OCI-LY3 (cell line): Measurements from ENCODE around the gene DDX49.

Experiments used
- H2AFZ ChIP-seq: fragments of 200-600, 300-600 bp; shearing (Covaris generic); 2 replicates; pipeline ENCODE4 v1.6.0; 2014; ENCODE audit warnings: antibody characterized with exemption, low read depth, low read length
- H3K27ac ChIP-seq: fragments of 200-600, 300-600 bp; sonication (generic); 2 replicates; pipeline ENCODE4 v1.5.1; 2014; ENCODE audit warnings: mild to moderate bottlenecking, low read length, moderate library complexity, mixed read lengths
- H3K27me3 ChIP-seq: fragments of 200-600, 300-600 bp; sonication (generic); 2 replicates; pipeline ENCODE4 v1.6.1; 2014; ENCODE audit warnings: low read depth, low read length, mixed read lengths
- H3K36me3 ChIP-seq: fragments of 200-600, 300-600 bp; sonication (generic); replicated peaks from 2 replicates; pipeline ENCODE3; 2014; ENCODE audit warnings: low read depth, low read length, mixed read lengths
- H3K4me1 ChIP-seq: fragments of 300-600, 200-600 bp; sonication (generic); 2 replicates; pipeline ENCODE4 v1.6.1; 2014; ENCODE audit warnings: low read length, mixed read lengths
- H3K4me2 ChIP-seq: fragments of 200-600, 300-600 bp; sonication (generic); 2 replicates; pipeline ENCODE4 v1.6.1; 2014; ENCODE audit warnings: low read length, mixed read lengths
- H3K4me3 ChIP-seq: fragments of 300-600, 200-600 bp; sonication (generic); 2 replicates; pipeline ENCODE4 v1.5.1; 2014; ENCODE audit warnings: antibody characterized with exemption, mild to moderate bottlenecking, low read length, moderate library complexity
- H3K79me2 ChIP-seq: fragments of 300-600, 200-600 bp; shearing (Covaris generic); 2 replicates; pipeline ENCODE4 v1.6.1; 2014; ENCODE audit warnings: mild to moderate bottlenecking, low read length, mixed read lengths
- H3K9ac ChIP-seq: fragments of 300-600, 200-600 bp; shearing (Covaris generic); 2 replicates; pipeline ENCODE4 v1.6.0; 2014; ENCODE audit warnings: mild to moderate bottlenecking, low read length, moderate library complexity
- H3K9me3 ChIP-seq: fragments of 200-600, 300-600 bp; shearing (Covaris generic); 2 replicates; pipeline ENCODE4 v1.6.1; 2014; ENCODE audit warnings: low read length, mixed read lengths; ENCODE audit not compliant: insufficient read depth
- H4K20me1 ChIP-seq: fragments of 200-600, 300-600 bp; sonication (generic); 2 replicates; pipeline ENCODE4 v1.6.1; 2016; ENCODE audit warnings: low read length, mixed read lengths; ENCODE audit not compliant: insufficient read depth
- CTCF ChIP-seq: fragments of 200-600, 300-600 bp; sonication (generic); IDR thresholded peaks from 2 replicates; pipeline ENCODE4 v1.5.1; 2014; ENCODE audit warnings: antibody characterized with exemption, low read length, low read depth
- EZH2phosphoT487 ChIP-seq: fragments of 200-600 bp; shearing (Covaris generic); IDR thresholded peaks from 2 replicates; pipeline ENCODE4 v1.6.1; 2018; ENCODE audit warnings: antibody characterized with exemption, mixed run types, low read depth

DDX49 gene

DNA sequence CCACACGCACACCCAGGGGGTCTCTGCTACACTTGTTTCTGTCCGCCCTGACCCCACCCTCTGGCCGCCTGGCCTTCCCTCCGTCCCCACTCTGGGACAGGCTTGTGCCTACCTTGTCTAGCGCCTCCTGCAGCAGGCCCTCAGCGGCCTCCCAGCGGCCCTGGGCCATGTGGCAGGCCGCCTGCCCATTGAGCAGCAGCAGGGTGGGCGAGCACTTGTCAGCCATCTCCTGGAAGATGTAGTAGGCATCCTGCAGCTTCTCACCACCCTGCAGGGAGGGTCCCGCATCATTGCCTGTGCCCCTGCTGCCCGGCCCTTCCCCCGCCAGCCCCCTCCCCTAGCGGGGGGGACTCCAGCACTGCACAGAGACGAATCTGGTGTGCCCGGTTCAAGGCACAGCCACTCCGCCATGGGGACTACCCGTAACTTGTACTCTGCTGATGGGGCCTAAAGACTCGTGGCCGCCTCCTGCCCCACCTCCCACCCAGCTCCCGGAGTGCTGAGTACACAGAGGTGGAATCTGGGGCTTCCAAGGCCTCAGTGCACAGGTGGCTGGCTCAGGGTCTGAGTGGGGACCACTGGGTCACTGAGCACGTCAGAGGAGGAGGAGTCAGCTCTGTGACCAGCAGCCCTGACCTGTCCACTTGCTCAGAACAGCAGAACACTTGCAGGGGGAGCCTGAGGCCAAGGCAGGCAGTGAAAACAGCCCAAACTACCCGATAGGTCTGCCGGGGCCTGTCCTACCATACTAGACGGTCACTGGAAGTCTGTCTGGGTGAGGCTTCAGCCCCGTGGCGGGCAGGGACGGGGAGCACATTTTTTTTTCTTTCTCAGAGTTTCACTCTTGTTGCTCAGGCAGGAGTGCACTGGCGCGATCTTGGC, 16.1 kb upstream of the DDX49 start:
- peaks cover 3% of the 10 kb centered on the region for H4K20me1 ChIP-seq
- no peak overlapping the region for H3K9ac ChIP-seq
- H3K36me3 ChIP-seq = peaks cover 27% of the 10 kb centered on the region
- H3K4me2 ChIP-seq = no peak overlapping the region
- no peak for TF ChIP-seq CTCF
- no peak for TF ChIP-seq EZH2phosphoT487
- H3K79me2 ChIP-seq = no peaks in the 10 kb centered on the region
- no peaks in the 10 kb centered on the region for H3K4me1 ChIP-seq
- no peak overlapping the region for H3K27ac ChIP-seq
- H3K9me3 ChIP-seq = no peaks in the 10 kb centered on the region
- no peak overlapping the region for H2AFZ ChIP-seq
- H3K4me3 ChIP-seq = no peak overlapping the region
- no peaks in the 10 kb centered on the region for H3K27me3 ChIP-seq

DNA sequence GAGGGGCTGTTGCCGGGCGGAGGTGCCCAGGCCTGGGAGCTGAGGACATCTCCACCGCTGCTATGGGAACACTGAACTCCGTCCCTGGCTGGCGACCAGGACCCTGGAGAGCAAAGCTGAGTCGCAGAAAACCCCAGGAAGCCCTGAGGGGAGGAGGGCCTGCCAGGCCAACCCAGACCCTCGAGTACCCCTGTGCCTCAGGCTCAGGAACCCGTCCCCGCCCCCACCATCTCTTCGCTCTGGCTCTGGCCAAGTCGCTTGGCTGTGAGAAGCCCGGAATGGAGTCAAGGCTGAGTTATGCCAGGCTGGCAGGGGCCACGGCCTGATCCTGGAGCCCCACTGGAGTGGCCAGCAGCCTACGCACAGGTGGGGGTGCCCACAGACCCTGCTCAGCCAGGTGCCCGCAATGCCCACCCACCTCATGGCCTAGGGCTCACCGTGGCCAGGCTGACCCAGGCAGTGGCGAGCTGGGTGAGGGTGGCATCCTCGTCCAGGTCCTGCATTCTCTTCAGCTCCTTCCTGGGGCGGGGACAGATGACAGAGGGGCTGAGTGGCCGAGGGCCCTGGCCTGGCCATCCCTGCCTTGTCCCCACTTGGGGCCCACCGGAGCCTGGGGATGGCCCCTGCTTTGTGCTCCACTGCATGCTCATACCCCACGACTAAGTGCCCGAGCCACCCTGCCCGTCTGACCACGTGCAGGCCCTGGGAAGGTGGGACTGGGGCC, 15.0 kb upstream of the DDX49 start:
- Histone ChIP-seq H2AFZ (no peak overlapping the region), H3K27ac (no peak overlapping the region), H3K4me2 (no peak overlapping the region), H3K9me3 (no peaks in the 10 kb centered on the region), H3K36me3 (peaks cover 25% of the 10 kb centered on the region), H3K4me1 (no peaks in the 10 kb centered on the region), H3K9ac (no peak overlapping the region), H3K4me3 (no peak overlapping the region), H4K20me1 (peaks cover 3% of the 10 kb centered on the region), H3K27me3 (no peaks in the 10 kb centered on the region), H3K79me2 (no peaks in the 10 kb centered on the region)
- TF ChIP-seq CTCF (no peak), EZH2phosphoT487 (no peak)

GRCh38 chr19:18905058-18905456, 14.5 kb upstream of the DDX49 start:
- H3K27ac ChIP-seq = no peak overlapping the region
- no peak overlapping the region for H2AFZ ChIP-seq
- no peak overlapping the region for H3K9ac ChIP-seq
- no peaks in the 10 kb centered on the region for H3K27me3 ChIP-seq
- no peak overlapping the region for H3K4me2 ChIP-seq
- peaks cover 25% of the 10 kb centered on the region for H3K36me3 ChIP-seq
- no peaks in the 10 kb centered on the region for H3K79me2 ChIP-seq
- H4K20me1 ChIP-seq = peaks cover 3% of the 10 kb centered on the region
- no peak overlapping the region for H3K4me3 ChIP-seq
- no peaks in the 10 kb centered on the region for H3K4me1 ChIP-seq
- TF ChIP-seq CTCF = no peak
- TF ChIP-seq EZH2phosphoT487 = no peak
- no peaks in the 10 kb centered on the region for H3K9me3 ChIP-seq

- Histone ChIP-seq H3K4me1 (no peaks in the 10 kb centered on the region), H3K27me3 (no peaks in the 10 kb centered on the region), H3K79me2 (no peaks in the 10 kb centered on the region), H3K27ac (no peak overlapping the region), H3K9ac (no peak overlapping the region), H3K4me2 (no peak overlapping the region), H3K9me3 (no peaks in the 10 kb centered on the region), H2AFZ (no peak overlapping the region), H4K20me1 (peaks cover 3% of the 10 kb centered on the region), H3K36me3 (peaks cover 27% of the 10 kb centered on the region), H3K4me3 (no peak overlapping the region)
- TF ChIP-seq EZH2phosphoT487 (no peak), CTCF (no peak)
Measured at GRCh38 chr19:18905513-18906236, 13.8 kb upstream of the DDX49 start.
